HG03558 (cell line): Measurements from ENCODE around the gene MYO15B.

Source experiments
- ATAC-seq: cut with Tn5 transposase; IDR thresholded peaks from one replicate; pipeline ENCODE4 v1.9.1; 2021; ENCODE audit warnings: moderate number of reproducible peaks; ENCODE audit not compliant: unreplicated experiment; ENCODE audit errors: extremely low read depth

Gene MYO15B

DNA sequence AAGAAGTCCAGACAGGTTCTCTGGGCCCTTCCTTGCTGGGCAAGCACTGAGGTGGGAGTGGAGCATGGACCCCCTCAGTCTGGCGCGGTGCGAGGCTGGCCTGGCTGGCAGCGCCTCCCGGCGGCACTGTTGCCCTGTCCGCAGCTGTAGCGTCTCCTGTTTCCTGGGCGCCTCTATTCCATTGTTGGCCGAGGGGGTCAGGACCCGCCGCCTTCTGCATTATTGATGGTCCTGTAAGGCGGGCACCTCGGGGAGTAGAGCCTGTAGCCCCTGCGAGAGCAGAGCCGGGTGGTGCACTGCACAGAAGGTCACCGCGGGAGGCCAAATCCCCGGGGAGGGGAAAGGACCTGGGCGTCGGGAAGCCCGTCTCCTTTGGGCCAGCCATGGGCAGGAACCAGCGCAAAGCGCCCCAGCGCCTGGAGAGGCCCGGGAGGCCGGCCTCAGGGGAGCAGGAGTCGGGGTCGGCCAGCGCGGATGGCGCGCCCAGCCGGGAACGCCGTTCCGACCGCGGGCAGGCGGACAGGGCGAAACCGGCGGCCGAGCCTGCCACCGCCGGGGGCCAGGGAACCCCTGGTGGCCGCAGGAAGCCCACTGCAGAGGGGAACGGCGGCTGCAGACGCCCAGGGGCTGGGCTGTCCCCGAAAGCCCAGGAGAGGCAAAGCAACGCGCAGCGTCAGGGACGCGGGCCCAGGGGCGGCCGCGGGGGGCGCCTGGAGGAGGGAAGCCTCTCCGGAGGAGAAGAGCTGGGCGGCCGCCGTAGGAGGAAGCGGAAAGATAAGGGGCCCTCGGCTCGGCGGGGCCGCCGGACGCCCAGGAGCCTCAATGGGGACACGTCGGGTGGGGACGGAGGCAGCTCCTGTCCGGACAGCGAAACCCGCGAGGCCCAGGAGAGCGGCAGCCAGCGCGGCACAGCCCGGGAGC lies at the start of gene MYO15B:
TSS of gene MYO15B (plus strand) at position 126 of the 921 bp plus-strand sequence. CDS start at position 384, 258 bp downstream.
- ATAC-seq: no peak

DNA sequence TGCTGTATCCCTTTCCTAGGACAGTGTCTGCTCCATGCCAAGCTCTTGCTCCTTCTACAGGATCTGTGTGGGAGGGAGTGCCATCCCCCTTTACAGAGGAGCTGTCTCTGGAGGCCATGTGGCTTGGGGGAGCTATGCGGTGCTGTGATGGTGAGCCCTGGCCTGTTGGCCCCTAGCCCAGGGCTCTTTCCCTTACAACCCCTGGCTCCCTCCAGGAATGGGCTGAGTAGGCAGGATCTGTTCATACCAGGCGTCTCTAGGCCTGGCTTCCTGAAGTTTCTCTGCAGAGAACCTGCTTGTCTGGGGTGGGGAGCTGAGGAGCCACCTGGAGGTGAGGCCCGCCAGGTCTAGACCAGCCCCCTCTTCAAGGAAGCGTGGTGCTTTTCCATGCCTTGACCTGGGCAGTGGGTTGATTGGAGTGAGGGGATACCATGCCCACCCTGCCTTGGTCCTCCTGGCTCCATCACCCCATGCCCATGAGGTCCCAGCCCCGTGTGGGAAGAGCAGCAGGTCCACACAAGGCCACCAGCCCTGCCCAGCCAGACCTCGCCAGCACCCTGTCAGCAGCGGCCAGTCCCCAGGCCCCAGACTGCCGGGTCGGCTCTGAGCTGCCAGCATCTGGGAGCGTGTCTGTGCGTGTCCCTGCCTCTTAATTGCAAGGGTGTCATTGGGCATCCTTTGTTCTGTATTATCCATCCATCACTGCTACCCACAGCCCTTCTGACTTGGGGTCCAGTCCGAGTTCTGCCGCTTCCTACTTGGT lies 47.5 kb upstream of the MYO15B start:
- ATAC-seq: no peak

DNA sequence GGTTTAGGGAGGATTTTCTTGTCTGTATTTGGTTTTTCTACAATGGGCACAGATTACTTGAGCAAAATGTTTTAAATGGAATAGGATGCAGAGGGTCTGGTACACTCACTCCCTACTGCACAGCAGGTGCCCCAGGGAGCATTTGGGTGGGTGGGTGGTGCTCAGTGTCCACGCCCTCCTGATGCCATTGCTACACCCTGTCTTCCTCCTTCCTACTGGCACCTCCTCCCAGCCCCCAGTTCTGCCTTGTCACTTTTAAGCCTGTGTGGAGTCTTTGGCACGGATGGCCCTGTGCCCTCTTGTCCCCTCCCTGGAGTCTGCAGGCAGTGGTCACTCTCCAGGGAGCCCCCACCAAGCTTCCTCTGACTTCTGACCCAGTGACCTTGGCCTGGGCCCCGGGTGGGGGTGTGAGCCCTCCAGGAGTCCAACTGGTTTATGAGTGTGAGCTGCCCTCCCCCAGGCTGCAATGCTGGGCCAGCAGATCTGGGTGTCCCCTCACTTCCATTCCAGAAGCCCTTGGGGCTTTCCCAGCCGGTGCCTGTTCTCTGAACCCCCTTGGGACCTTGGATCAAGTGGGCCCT lies 46.6 kb upstream of the MYO15B start:
- no peak for ATAC-seq

DNA sequence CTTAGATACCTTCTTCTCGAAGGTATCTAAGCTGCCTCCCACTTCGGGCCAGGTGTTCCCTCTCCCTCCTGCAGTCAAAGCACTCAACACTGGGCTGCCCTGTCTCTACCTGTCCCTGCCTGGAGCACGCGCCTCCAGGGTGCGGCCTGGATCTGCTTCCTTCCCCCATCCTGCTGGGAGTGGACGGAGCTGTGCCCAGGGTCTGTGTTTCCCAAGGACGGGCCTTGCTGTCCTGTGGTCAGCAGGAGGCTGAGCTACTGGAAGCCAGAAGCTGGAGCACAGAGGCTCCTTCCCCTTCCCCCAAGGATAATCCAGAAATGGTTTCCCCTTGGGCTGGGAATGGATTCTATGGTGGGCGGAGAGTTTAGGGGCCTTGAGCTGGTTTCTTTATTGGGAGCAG lies 45.4 kb upstream of the MYO15B start:
- ATAC-seq: no peak

DNA sequence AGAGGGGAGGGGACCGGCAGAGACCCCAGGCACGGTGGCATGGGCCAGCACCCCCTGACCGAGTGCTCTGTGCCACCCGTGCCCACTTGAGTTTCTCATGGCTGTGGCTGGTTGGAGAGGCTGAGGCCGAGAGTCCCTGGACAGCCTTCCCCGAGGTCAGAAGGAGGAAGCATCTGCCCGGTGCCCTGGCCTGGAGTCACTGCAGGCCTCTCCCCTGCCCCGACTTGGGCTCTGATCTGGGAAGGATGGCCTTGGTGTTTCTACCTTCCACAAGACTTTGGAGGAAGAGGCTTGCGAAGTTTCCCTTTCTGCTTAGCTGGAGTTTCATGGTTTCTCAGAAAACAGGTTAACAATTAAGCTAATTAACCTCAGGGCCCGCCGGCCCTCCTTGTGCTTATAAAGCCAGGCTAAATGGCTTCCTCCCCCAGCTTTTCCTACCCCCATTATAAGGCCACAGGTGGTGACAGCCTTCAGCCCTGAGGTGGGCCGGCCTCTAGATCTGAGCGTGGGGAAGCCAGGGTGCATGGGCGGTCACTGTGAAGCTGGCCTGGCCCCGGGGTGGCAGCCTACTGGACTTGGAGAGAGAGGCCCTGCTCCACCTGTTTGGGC lies 44.8 kb upstream of the MYO15B start:
- no peak for ATAC-seq

DNA sequence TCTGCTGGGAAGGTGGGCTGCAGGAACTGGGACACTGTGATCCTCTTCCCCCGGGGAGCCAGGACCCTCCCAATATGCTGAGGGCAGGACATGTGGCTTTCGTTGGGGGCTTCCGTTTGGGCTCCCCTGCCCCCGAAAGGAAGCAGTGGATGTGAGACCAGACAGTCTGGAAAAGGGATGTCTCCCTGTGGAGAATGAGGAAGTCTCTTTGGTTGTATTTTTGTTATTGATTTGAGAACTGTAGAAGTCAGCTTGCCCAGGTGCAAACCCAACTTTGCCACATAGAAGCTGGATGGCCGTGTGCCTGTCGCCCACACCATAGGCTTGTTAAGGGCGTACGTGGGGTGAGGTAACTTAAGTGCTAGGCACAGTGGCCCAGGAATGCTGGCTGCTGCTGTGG lies 43.4 kb upstream of the MYO15B start:
- no peak for ATAC-seq

DNA sequence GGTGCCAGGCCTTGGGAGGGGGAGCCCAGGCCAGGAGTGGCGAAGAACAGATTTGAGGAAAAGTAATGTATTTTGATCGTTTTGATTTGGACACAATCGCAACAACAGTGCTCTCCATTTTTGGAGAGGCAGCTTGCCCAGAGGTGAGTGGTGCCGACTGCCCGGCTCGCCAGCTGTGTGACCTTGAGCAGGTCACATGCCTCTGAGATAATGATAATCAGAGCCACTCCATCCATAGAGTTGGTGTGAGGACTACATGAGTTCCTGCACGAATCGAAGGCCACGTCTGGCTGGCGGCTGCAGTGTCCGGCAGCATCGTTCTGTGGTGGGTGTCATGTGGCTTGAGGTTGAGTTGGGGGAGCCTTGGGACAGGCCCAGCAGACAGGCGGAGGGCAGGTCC lies 41.4 kb upstream of the MYO15B start:
- no peak for ATAC-seq

DNA sequence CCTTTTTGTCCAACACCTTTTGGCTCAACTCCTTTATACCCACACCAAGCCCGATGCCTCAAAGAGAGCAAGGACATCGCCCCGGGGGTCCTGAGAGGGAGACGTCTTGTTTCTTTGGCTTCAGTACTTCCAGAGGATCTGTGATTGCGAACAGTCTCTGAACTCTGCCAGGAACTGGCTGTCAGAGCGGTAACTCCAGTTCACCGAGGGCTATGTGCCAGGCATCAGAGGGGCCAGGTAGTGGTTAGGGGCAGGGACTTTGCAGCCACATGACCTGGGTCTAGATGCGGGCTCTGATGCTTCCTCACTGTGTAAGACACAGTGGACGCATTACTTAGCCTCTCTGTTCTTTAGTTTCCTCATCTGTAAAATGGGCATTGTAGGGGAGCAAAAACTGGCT lies 40.5 kb upstream of the MYO15B start:
- no peak for ATAC-seq

DNA sequence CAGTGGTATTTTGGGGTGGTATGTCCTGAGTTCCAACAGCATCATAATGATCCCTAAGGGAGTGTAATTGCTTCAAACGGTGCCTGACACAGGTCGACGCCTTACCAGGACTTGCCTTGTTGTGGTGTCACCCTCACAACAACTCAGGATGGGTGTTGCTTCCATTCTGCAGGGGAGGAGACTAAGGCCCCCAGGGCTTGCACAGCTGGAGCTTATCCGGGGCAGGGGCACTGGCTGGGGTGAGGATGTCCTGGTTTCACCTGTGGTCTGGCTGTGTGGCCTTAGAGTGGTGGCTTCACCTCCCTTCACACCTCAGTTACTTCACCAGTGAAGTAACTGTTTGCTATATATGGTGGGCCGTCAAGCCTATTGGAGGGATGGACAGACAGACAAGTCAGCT lies 38.8 kb upstream of the MYO15B start:
- no peak for ATAC-seq

DNA sequence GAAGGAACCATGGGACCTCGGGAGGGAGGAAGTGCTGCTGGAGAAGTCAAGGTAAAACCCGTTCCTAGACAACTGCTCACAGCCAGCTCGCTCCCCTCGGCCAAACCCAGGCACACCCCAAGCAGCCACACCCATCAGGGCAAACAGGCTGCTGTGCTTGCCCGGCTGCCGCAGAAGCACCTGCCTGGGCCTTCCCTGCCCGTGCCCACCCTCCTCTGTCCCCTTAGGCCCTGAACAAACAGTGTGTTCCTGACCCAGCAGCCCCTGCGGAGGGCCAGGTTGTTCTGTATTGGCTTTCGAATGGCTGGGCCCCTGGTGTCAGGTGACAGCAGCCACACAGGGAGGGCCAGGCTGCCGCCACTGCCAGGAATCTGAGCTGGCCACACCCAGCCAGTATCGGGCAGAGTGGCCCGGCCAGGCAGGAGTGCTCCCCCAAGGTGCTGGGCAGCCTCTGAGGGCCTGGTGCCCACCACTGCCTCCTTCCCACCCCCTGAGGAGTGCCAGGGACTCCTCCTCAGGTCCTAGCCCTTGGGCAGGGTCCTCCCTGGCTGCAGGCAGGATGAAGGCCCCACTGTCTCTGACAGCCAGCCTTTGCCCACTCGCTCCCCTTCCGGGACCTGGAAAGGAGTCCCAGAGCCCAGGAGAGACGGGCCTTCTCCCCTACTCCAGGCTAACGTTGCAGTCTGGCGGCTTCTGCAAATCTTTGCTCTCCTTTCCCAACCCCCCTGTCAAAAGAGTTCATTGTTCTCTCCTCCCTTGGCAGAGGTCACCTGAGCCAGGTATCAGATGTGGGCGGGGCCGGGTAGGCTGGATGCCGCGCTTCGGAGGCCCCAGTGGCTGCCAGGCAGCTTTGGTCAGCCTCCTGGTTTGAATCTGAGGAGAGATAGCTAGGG lies 38.1 kb upstream of the MYO15B start:
- ATAC-seq: no peak

DNA sequence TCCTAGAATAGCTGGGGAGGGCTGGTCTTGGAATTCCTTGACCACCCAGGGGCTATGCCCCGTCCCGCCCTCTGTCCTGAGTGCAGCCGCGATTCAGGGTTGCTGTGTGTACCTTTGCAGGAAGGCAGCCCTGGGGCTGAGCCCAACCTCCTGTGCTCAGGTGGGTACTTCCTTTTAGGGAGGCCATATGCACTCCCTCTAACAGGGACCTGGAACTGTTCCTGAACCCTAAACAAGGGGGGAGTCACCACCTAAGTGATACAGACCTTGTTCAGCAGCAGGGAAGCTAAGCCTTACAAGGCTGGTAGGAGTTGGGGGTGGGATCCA lies 37.5 kb upstream of the MYO15B start:
- ATAC-seq: no peak

DNA sequence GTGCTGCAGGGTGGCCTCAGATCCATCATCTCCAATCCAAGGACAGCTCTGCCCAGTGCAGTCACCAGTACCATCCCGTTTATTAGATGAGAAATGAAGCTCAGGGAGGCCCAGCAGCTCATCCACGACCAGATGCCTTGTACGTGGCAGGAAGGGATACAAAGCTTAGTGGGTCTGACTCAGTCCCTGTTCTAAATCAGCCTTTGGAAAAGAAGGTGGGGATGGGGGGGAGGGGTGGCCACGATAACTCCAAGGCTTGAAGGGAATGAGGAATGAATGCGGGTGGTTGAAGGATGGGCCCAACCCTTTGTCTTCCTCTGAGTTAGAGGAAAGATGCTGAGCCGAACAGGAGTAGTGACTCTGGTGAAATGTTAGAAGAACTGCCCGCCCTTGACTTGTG lies 36.3 kb upstream of the MYO15B start:
- ATAC-seq: no peak

DNA sequence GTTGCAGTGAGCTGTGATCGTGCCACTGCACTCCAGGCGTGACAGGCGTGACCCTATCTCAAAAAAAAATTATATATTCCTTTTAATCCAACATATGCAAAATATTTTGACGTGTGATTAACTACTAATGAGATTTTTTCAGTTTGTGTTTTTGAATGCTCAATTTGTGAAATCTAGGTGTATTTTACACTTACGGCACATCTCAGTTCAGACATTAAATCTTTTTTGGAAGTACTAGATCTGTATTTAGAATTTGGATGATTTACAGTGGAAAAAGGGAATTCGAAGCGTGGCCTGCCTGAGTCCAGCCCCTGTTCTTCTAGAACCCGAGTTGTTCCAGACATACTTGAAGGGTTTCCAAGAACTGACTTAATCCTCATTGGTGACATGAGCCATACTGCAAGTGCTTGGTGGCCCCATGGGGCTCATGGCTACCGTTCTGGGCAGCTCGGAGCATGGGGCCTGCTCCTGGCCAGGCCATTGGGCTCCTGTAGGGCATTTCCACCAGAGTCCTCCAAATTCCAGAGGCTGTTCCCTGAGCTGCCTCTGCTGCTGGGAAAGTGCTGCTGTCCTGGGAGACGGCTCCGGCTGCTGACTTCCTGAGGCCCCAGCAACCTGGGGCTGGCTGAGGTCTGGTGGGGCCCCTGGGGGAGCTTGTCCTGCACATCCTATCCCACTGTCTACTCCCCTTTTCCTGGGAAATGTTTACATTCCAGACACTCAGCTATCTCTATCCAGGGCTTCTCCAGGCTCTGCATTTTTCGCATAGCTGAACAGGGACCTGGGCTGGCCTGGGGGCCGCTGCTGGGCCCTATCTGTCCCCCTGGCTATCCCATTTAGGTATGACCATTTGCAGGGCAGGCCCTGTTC lies 34.9 kb upstream of the MYO15B start:
- no peak for ATAC-seq

DNA sequence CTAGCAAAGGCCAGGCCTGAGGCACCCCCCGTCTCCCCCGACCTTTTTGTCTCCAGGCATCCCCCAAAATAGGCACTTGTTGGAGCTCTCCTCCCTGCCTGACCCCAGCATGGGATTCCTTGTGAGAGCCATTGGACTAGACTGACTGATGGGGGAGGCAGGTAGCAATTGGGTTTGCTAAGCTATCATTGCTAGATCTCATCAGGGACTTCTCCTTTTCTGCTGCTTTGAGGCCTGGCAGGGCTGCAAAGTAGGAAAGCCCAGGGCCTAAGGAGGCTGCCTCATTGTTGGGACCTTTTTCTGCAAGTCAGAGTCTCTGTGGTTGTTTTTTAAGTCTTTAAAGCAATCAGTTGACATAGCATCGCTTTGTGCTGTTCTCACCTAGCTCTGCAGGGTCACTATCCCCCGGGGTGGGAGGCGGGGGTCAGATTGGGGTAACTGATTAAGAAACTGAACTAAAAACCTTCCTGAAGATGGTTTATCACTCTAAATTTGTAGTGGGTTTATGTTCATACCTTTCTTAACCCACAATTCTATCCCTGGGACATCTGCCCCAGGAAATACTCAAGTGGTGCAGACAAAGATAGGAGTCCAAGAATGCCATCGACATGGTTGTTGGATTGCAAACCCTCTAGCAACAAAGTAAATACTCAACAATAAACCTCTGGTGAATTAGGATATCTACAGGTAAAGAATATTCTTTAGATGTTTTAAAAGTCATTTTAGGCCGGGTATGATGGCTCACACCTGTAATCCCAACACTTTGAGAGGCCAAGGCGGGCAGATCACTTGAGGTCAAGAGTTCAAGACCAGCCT lies 34.1 kb upstream of the MYO15B start:
- no peak for ATAC-seq

DNA sequence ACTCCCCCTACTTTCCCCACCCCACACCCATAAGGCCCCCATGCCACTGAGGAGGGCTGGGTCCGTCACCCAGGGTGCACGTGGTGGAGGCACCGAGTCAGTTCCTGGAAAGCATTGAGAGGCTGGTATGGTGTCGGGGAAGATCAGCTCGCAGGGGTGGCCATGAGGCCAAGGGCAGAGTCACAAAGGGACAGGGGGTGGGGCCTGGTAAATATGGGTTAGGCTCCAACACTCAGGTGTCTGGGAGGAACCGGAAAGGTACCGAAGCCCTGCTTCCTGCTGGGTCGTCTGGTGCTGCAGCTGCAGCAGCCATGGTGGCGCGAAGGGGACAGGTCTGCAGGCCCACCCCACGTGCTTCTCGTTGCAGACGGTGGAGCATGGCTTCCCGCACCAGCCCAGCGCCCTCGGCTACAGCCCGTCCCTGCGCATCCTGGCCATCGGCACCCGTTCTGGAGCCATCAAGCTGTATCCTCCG lies 31.9 kb upstream of the MYO15B start:
- ATAC-seq: no peak

DNA sequence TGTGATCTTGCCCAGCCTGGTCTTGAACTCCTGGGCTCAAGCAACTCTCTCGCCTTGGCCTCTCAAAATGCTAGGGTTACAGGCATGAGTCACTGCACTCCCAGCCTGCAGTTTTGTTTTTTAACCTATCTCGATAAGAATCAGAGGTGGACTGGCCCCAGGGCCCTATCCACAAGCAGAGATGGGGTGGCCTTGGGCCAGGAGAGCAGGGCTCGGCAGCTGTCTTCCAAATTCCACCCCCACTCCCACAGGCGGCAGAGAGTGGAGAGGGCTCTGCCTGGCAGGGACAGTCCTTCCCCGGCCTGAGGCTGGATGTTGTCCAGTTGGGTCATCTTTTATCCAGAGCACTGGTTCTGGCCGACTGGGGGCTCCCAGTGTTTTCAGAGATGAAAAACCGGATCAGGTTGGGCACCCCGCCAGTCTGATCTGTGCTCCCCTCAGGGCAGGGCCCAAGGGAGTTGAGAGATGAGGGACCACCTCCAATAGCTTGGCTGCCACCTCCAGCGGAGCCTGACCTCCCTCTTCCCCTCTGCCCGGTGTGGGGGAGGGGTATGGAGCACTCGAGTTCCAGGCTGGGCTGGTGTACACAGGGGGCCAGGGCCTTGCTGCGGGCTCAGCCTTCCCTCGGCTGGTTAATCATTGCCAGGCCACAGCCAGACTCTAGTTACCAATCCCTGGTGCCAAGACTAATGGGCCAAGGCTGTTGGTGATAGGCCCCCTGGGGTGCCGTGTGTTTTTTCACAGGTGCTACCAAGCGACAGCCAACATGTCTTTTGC lies 30.3 kb upstream of the MYO15B start:
- no peak for ATAC-seq
